HepG2 (cell line): ENCODE data around the gene MKX. TPM values are rescaled to one million over a fixed set of nuclear protein-coding genes. Genes with fewer than 3 reads are reported as not detected.
A peak's percentile ranks its signal among the peaks of the same experiment; 100 is the strongest.

ENCODE experiments used
- MNT ChIP-seq: fragments of 450-650 bp; IDR thresholded peaks from 2 replicates; pipeline ENCODE4 v1.6.1; 2016
- PCBP2 ChIP-seq: fragments of 200-400 bp; formaldehyde crosslinking; optimal IDR thresholded peaks from 2 replicates; pipeline ENCODE3; 2018; ENCODE audit warnings: low read length, low read depth; ENCODE audit not compliant: poor library complexity, severe bottlenecking
- PHF5A ChIP-seq: IDR thresholded peaks from one replicate; pipeline ENCODE4 v1.6.1; 2018; ENCODE audit warnings: low read depth, missing genetic modification reagents; ENCODE audit not compliant: unreplicated experiment
- ZFYVE20 ChIP-seq: sonication (generic); formaldehyde crosslinking; IDR thresholded peaks from 2 replicates; pipeline ENCODE4 v1.8.0; 2023; ENCODE audit warnings: low read depth, mild to moderate bottlenecking, moderate library complexity, missing genetic modification reagents, borderline replicate concordance
- ZNF337 ChIP-seq: sonication (generic); formaldehyde crosslinking; IDR thresholded peaks from 2 replicates; pipeline ENCODE4 v1.5.1; 2020; ENCODE audit warnings: missing genetic modification reagents, low read depth, mild to moderate bottlenecking, borderline replicate concordance
- ZNF446 ChIP-seq: sonication (generic); formaldehyde crosslinking; IDR thresholded peaks from 2 replicates; pipeline ENCODE4 v1.5.0; 2020; ENCODE audit warnings: mild to moderate bottlenecking, missing genetic modification reagents
- ZNF451 ChIP-seq: sonication (generic); formaldehyde crosslinking; IDR thresholded peaks from 2 replicates; pipeline ENCODE4 v1.5.0; 2020; ENCODE audit warnings: mild to moderate bottlenecking, missing genetic modification reagents
- ZNF496 ChIP-seq: sonication (generic); formaldehyde crosslinking; IDR thresholded peaks from 2 replicates; pipeline ENCODE4 v1.8.1; 2023; ENCODE audit warnings: mild to moderate bottlenecking, moderate library complexity, missing genetic modification reagents; ENCODE audit not compliant: insufficient replicate concordance
- ZNF800 ChIP-seq: sonication (generic); formaldehyde crosslinking; IDR thresholded peaks from 2 replicates; pipeline ENCODE4 v1.4.0; 2020; ENCODE audit warnings: missing genetic modification reagents
- polyA plus RNA-seq, 8 experiments: library from polyadenylated mRNA; depleted of rRNA in 3 of 8; stranded (reverse) in 7 of 8; unstranded in 1 of 8; fragments of >200 nt; fragmentation: Illumina TruSeq in 4 of 8; extraction: Trizol in 4 of 8; gene quantifications; 2 replicates each; pipeline versions ENCODE4 v1.2.1 to v1.2.3, GENCODE V29; 2011 to 2016; ENCODE audit warnings: low read depth in 4 of 8, missing spikeins in 1 of 8, mixed read lengths in 1 of 8; ENCODE audit not compliant: insufficient read depth in 1 of 8
- total RNA-seq, 5 experiments: library from RNA; depleted of rRNA; stranded (reverse); fragments of >200 nt; fragmentation: Illumina TruSeq; extraction: Trizol; gene quantifications; 2 replicates each; pipeline ENCODE4 v1.2.3, GENCODE V29; 2016; ENCODE audit warnings: low read depth in 1 of 5
- TF ChIP-seq, protein P1 (sequence below): sonication (generic); formaldehyde crosslinking; IDR thresholded peaks from 2 replicates; pipeline ENCODE4 v1.5.1; 2020; ENCODE audit warnings: mild to moderate bottlenecking, missing genetic modification reagents, borderline replicate concordance

MKX gene
- total and polyA plus RNA-seq, 2 of the 13 experiments (the other 11 are each of a cell fraction or from before 2014, with no cell fraction given): not detected

DNA sequence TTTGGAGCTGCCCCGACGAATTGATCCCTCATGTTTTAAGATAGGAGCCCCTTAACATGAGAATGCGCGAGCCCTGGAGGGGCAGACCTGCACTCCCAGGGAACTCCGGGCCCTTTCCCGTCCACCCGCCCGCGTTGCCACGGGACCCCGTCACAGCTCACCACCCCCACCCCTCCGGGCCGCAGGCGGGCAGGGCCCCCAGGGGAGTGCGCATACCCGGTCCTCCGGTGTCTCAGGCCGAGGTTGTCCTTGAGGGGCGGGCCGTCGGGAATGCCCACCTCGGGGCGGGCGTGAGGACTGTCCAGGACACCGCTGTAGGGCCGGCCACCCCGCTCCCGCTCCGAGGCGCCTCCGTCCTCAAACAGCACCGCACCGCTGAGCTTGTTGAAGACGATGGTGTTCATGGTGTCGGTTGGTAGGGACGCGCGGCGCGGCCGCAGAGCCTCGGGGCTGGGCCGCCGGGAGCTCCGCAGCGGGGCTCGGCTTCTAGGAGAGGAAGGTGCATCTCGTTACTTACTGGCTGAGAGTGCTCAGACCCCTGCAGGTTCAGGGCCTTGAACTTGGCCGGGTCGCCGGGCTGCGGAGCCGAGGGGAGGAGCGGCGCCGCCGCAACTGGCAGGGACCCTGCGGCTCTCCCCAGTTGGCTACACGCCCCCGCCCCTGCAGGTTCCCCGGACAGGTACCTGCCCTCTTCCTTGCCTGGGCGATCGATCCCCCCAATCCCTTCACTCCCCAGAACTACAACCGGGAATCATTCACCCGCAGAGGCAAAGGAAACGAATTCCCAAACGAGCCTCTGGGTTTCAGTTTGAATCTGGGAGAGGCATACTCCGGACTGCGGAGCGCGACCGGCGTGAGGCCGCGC is 2.4 kb downstream of the MKX start (continued):
- TF ChIP-seq ZNF446 (CRISPR knock-in tag) (0 out of 2 replicates have a peak, but pooled peaks have one; percentile 21), ZNF800 (peak; percentile 41; the same call in 1 of the 2 replicates), PCBP2 (no peak), PHF5A (CRISPR knock-in tag) (no peak), ZNF496 (CRISPR knock-in tag) (no peak), MNT (no peak), ZFYVE20 (CRISPR knock-in tag) (no peak), ZNF337 (CRISPR knock-in tag) (no peak), ZNF451 (no peak)
- TF ChIP-seq, protein P1, sequence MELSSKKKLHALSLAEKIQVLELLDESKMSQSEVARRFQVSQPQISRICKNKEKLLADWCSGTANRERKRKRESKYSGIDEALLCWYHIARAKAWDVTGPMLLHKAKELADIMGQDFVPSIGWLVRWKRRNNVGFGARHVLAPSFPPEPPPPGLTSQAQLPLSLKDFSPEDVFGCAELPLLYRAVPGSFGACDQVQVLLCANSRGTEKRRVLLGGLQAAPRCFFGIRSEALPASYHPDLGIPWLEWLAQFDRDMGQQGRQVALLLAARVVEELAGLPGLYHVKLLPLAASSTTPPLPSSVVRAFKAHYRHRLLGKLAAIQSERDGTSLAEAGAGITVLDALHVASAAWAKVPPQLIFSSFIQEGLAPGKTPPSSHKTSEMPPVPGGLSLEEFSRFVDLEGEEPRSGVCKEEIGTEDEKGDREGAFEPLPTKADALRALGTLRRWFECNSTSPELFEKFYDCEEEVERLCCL (CRISPR knock-in tag): no peak
